ENCODE data around the gene PXK.
"Not testable (repeated sequence)": the region's sequence is repeated elsewhere in the genome, so short reads cannot be mapped to it uniquely, and the experiment has no call there.

Gene PXK

GRCh38 chr3:58422756-58423325 is 90.1 kb downstream of the PXK start:
- DNase-seq: no peak

- no peak for DNase-seq
Observed at GRCh38 chr3:58424613-58425012, 91.9 kb downstream of the PXK start.

GRCh38 chr3:58425782-58426181 is 93.1 kb downstream of the PXK start:
- no peak for DNase-seq

GRCh38 chr3:58427661-58428361 is 95.1 kb downstream of the PXK start:
- no peak for DNase-seq

- no peak for DNase-seq
Observed at GRCh38 chr3:58429657-58430056, 97.0 kb downstream of the PXK start.

GRCh38 chr3:58432905-58433304 is 100.2 kb downstream of the PXK start:
- DNase-seq: no peak

GRCh38 chr3:58433400-58434167 is 100.9 kb downstream of the PXK start, which contains the start of gene PDHB:
Gene PDHB, minus strand, starts transcription at chr3:58433832. Its CDS starts 23 bp downstream, at chr3:58433809.
- peak; percentile 64 for DNase-seq

- DNase-seq: no peak
Observed at GRCh38 chr3:58434168-58434504, 101.4 kb downstream of the PXK start.

GRCh38 chr3:58434511-58434910 is 101.8 kb downstream of the PXK start:
- no peak for DNase-seq

GRCh38 chr3:58434990-58435389 is 102.3 kb downstream of the PXK start:
- no peak for DNase-seq

- not testable (repeated sequence) for DNase-seq
Observed at GRCh38 chr3:58437276-58437675, 104.6 kb downstream of the PXK start.

GRCh38 chr3:58440996-58441355 is 108.3 kb downstream of the PXK start:
- not testable (repeated sequence) for DNase-seq

GRCh38 chr3:58441514-58442450 is 109.1 kb downstream of the PXK start:
- DNase-seq: no peak

- DNase-seq: no peak
Observed at GRCh38 chr3:58452176-58452575, 119.5 kb downstream of the PXK start.

GRCh38 chr3:58459160-58459559 is 126.5 kb downstream of the PXK start:
- DNase-seq: no peak

- DNase-seq: no peak
Observed at GRCh38 chr3:58462829-58463180, 130.1 kb downstream of the PXK start.

GRCh38 chr3:58463181-58463941 is 130.7 kb downstream of the PXK start:
- peak; percentile 2 for DNase-seq

- DNase-seq: no peak
Observed at GRCh38 chr3:58463942-58464271, 131.2 kb downstream of the PXK start.

GRCh38 chr3:58464866-58465265 is 132.2 kb downstream of the PXK start:
- no peak for DNase-seq

- DNase-seq: no peak
Observed at GRCh38 chr3:58466899-58467563, 134.3 kb downstream of the PXK start.

- no peak for DNase-seq
Observed at GRCh38 chr3:58469096-58469495, 136.4 kb downstream of the PXK start.

Data from NCI-H1436 (cell line).